Measurements from ENCODE around the gene DUSP22. TPM values are rescaled to one million over a fixed set of nuclear protein-coding genes. Genes with fewer than 3 reads are reported as not detected.

The DUSP22 gene
- total and polyA plus RNA-seq, 2 donors (not counting 1 experiment from before 2014, with no cell fraction given), result 10.9 to 13.7 TPM

DNA sequence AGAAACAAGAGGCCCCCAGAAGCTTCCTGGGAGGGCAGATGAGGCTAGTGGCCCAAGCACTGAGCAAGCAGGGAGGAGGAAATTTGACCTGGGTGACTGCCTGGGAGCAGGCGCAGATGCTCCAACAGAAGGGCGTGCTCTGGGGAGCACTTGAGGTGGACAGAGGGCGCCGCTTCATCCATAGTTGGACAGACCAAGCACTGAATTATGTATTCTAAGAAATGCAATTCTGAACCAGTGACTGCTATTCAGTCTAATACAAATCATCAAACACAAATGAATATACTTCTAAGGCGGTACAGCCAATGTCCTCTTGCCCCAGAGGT lies 70.6 kb downstream of the DUSP22 start:
- TF ChIP-seq, protein P1, sequence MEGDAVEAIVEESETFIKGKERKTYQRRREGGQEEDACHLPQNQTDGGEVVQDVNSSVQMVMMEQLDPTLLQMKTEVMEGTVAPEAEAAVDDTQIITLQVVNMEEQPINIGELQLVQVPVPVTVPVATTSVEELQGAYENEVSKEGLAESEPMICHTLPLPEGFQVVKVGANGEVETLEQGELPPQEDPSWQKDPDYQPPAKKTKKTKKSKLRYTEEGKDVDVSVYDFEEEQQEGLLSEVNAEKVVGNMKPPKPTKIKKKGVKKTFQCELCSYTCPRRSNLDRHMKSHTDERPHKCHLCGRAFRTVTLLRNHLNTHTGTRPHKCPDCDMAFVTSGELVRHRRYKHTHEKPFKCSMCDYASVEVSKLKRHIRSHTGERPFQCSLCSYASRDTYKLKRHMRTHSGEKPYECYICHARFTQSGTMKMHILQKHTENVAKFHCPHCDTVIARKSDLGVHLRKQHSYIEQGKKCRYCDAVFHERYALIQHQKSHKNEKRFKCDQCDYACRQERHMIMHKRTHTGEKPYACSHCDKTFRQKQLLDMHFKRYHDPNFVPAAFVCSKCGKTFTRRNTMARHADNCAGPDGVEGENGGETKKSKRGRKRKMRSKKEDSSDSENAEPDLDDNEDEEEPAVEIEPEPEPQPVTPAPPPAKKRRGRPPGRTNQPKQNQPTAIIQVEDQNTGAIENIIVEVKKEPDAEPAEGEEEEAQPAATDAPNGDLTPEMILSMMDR (conservative IDR thresholded peaks at IDR 0.05 in 1 of 2, IDR thresholded peaks at IDR 0.05 in 1 of 2; ENCODE audit: low read depth in 1 of 2, low read length in 2 of 2), result no peak
- no peak for TF ChIP-seq EZH2 (IDR thresholded peaks at IDR 0.05; ENCODE audit: low read length, missing control alignments)
- no peak overlapping the region for H3K9ac ChIP-seq (ENCODE audit: insufficient read depth, low read length)
- DNase-seq (ENCODE audit: low read depth in 2 of 2), result no peak
- no peaks in the 10 kb centered on the region for H3K27me3 ChIP-seq (ENCODE audit: control insufficient read depth, insufficient read depth, low read length)
- H4K20me1 ChIP-seq (ENCODE audit: control insufficient read depth, extremely low read depth, insufficient read depth, low read length), result no peaks in the 10 kb centered on the region
- no peak overlapping the region for H3K4me2 ChIP-seq (ENCODE audit: extremely low read depth, insufficient read depth, low read length)
- no peak overlapping the region for H3K27ac ChIP-seq (ENCODE audit: insufficient read depth, low read length)
- no peaks in the 10 kb centered on the region for H3K36me3 ChIP-seq (ENCODE audit: control insufficient read depth, insufficient read depth, low read length)
- H3K4me3 ChIP-seq (replicated peaks in 1 of 4; ENCODE audit: control extremely low read depth in 1 of 4, insufficient read depth in 1 of 4, low read depth in 3 of 4, low read length in 4 of 4), result no peak overlapping the region
- H2AFZ ChIP-seq (ENCODE audit: low read length), result no peak overlapping the region
- H3K4me1 ChIP-seq (ENCODE audit: control insufficient read depth, extremely low read depth, insufficient read depth, low read length), result no peaks in the 10 kb centered on the region
- H3K9me3 ChIP-seq (ENCODE audit: control insufficient read depth, insufficient read depth, low read depth, low read length), result no peaks in the 10 kb centered on the region
- H3K79me2 ChIP-seq (ENCODE audit: control insufficient read depth, insufficient read depth, low read length), result no peaks in the 10 kb centered on the region

DNA sequence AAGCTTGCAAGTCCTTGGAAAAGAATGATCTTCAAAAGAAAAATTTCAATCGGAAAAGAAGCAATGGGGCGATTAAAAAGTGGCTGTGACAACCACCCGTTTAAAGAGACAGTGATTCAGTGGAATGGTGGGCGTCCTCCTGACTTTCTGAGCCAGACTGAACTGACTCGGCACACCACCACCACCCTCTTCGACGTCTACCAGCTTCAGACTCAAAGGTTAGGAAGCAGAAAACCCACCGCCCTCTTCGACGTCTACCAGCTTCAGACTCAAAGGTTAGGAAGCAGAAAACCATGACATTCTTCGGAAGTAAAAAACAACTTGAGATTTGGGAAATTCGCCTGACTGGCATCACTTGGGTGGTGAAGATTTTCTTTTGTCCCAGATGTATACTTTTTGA lies 71.0 kb downstream of the DUSP22 start:
- TF ChIP-seq, protein P1 (conservative IDR thresholded peaks at IDR 0.05 in 1 of 2, IDR thresholded peaks at IDR 0.05 in 1 of 2; ENCODE audit: low read depth in 1 of 2, low read length in 2 of 2), result no peak
- TF ChIP-seq EZH2 (IDR thresholded peaks at IDR 0.05; ENCODE audit: low read length, missing control alignments), result no peak
- Histone ChIP-seq H3K9me3 (ENCODE audit: control insufficient read depth, insufficient read depth, low read depth, low read length) (no peaks in the 10 kb centered on the region), H3K36me3 (ENCODE audit: control insufficient read depth, insufficient read depth, low read length) (no peaks in the 10 kb centered on the region), H3K27me3 (ENCODE audit: control insufficient read depth, insufficient read depth, low read length) (no peaks in the 10 kb centered on the region), H3K4me3 (replicated peaks in 1 of 4; ENCODE audit: control extremely low read depth in 1 of 4, insufficient read depth in 1 of 4, low read depth in 3 of 4, low read length in 4 of 4) (no peak overlapping the region), H2AFZ (ENCODE audit: low read length) (no peak overlapping the region), H3K4me2 (ENCODE audit: extremely low read depth, insufficient read depth, low read length) (no peak overlapping the region), H3K27ac (ENCODE audit: insufficient read depth, low read length) (no peak overlapping the region), H3K79me2 (ENCODE audit: control insufficient read depth, insufficient read depth, low read length) (no peaks in the 10 kb centered on the region), H4K20me1 (ENCODE audit: control insufficient read depth, extremely low read depth, insufficient read depth, low read length) (no peaks in the 10 kb centered on the region), H3K4me1 (ENCODE audit: control insufficient read depth, extremely low read depth, insufficient read depth, low read length) (no peaks in the 10 kb centered on the region), H3K9ac (ENCODE audit: insufficient read depth, low read length) (no peak overlapping the region)
- DNase-seq (ENCODE audit: low read depth in 2 of 2), result no peak

DNA sequence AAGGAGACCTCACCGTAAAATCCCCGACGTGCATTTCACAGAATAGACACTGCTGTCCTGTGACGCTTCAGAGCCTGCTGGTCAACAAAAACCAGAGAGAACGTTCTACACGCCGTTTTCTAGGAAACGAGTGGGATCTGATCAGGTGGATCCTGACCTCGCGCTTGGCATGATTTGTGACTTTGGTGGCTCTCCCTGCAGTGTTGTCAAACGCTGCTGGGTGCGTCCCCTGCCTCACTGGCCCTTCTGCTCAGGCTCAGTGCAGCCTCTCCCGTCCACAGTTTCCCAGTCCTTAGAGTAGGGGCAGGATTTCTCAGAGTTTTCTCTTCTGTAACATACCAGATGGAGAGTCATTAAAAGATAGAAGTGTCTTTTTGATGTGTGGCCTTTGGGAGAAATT lies 71.6 kb downstream of the DUSP22 start:
- H3K27me3 ChIP-seq (ENCODE audit: control insufficient read depth, insufficient read depth, low read length), result no peaks in the 10 kb centered on the region
- no peak for TF ChIP-seq EZH2 (IDR thresholded peaks at IDR 0.05; ENCODE audit: low read length, missing control alignments)
- TF ChIP-seq, protein P1 (conservative IDR thresholded peaks at IDR 0.05 in 1 of 2, IDR thresholded peaks at IDR 0.05 in 1 of 2; ENCODE audit: low read depth in 1 of 2, low read length in 2 of 2), result no peak
- DNase-seq (ENCODE audit: low read depth in 2 of 2), result no peak

More for the DNA sequence above, 71.6 kb downstream of the DUSP22 start:
- no peak overlapping the region for H3K4me3 ChIP-seq (replicated peaks in 1 of 4; ENCODE audit: control extremely low read depth in 1 of 4, insufficient read depth in 1 of 4, low read depth in 3 of 4, low read length in 4 of 4)
- H3K9ac ChIP-seq (ENCODE audit: insufficient read depth, low read length), result no peak overlapping the region
- no peaks in the 10 kb centered on the region for H3K79me2 ChIP-seq (ENCODE audit: control insufficient read depth, insufficient read depth, low read length)
- H3K36me3 ChIP-seq (ENCODE audit: control insufficient read depth, insufficient read depth, low read length), result no peaks in the 10 kb centered on the region
- no peak overlapping the region for H3K4me2 ChIP-seq (ENCODE audit: extremely low read depth, insufficient read depth, low read length)
- no peaks in the 10 kb centered on the region for H3K4me1 ChIP-seq (ENCODE audit: control insufficient read depth, extremely low read depth, insufficient read depth, low read length)
- H4K20me1 ChIP-seq (ENCODE audit: control insufficient read depth, extremely low read depth, insufficient read depth, low read length), result no peaks in the 10 kb centered on the region
- no peaks in the 10 kb centered on the region for H3K9me3 ChIP-seq (ENCODE audit: control insufficient read depth, insufficient read depth, low read depth, low read length)
- H2AFZ ChIP-seq (ENCODE audit: low read length), result no peak overlapping the region
- H3K27ac ChIP-seq (ENCODE audit: insufficient read depth, low read length), result no peak overlapping the region
